Fibroblast of lung (primary cell): ENCODE data around the gene TREML4.

Experiments
- CTCF ChIP-seq, 2 donors: IDR thresholded peaks in 1 of 2; conservative IDR thresholded peaks in 1 of 2; 1 replicate in 1 of 2; 2 replicates in 1 of 2; pipeline ENCODE4 v1.5.1; 2011 to 2012; ENCODE audit warnings: low read length in 2 of 2, control low read depth in 1 of 2, inconsistent platforms in 1 of 2, low read depth in 1 of 2, mild to moderate bottlenecking in 1 of 2
- EZH2 ChIP-seq: IDR thresholded peaks from 2 replicates; pipeline ENCODE4 v1.5.1; 2012; ENCODE audit warnings: low read length, control low read depth, mild to moderate bottlenecking; ENCODE audit errors: missing control alignments

GRCh38 chr6:41263267-41263666, 35.1 kb downstream of the TREML4 start:
- TF ChIP-seq CTCF (conservative IDR thresholded peaks at IDR 0.05 in 1 of 2, IDR thresholded peaks at IDR 0.05 in 1 of 2; ENCODE audit: low read depth in 1 of 2, low read length in 2 of 2) (no peak), EZH2 (no peak)
